Stimulated activated CD4-positive, alpha-beta T cell treated with anti-CD3 and anti-CD28 coated beads, Interleukin-2, amount 100 ng/mL, for 48 hours (primary cell): ENCODE measurements around the gene RAD51B.
"Not testable (repeated sequence)": the region's sequence is repeated elsewhere in the genome, so short reads cannot be mapped to it uniquely, and the experiment has no call there.

Experiments used
- DNase-seq, 2 donors: peaks; one replicate each; pipeline ENCODE4 v3.0.0-alpha.2; 2020

RAD51B gene

DNA sequence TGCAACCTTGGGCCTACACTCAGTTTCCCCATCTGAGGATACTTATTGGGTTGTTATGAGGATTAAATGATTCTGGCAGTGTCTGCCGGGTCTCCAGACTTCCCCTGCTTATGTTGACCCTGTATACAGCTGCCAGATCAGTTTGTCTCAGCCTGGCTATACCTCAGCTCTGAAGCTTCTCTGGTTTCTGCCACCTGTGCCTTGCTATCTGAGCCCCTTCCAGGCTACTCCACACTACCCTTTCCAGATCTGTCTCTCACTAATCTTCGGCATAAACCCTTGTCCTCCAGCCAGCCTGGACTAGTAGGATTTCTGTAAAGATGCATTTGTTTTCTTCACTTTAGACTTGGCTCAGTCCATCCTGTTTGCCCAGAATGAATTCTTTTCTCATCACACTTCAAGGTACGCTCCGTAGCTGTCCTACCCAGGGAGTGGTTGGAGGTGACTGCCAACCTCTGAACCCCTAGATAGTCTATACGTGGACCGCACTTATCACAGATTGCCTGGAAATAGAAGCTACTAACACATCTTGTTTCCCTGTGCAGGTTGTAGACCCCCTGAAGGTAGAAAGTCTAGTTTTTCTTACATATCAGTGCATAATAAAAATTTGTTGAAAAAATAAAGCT is 422.4 kb downstream of the RAD51B start:
- no peak for DNase-seq

DNA sequence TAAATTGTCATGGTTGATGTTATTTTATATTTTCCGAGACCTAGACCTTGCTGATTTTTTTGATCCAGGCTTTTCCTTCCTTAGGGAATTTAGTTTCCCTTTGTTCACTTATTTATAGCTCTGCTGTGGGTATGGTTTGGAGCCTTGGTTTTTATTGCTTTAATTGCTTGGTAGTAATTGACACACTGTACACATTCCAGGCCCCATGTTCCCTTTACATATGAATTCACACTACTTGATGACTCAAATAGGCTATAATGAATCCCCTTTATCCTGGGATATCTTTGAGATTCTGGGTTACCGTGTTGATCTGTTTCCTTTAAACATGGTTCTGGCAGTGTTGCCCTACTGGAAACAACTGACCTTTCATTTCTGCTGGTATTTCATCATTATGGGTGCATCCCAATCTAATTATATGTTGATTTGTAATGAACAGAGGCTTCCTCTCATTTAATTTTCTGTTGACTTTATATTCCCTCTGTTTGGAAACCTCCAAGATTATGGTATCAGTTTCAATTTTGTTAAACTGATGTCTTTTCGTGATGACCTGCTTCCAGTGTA is 424.0 kb downstream of the RAD51B start:
- no peak for DNase-seq

- DNase-seq, result no peak
Measured at GRCh38 chr14:68244262-68244980, 424.8 kb downstream of the RAD51B start.

- DNase-seq, result no peak
Measured at GRCh38 chr14:68245146-68246073, 425.8 kb downstream of the RAD51B start.

- DNase-seq, result no peak
Measured at GRCh38 chr14:68246074-68246785, 426.7 kb downstream of the RAD51B start.

DNA sequence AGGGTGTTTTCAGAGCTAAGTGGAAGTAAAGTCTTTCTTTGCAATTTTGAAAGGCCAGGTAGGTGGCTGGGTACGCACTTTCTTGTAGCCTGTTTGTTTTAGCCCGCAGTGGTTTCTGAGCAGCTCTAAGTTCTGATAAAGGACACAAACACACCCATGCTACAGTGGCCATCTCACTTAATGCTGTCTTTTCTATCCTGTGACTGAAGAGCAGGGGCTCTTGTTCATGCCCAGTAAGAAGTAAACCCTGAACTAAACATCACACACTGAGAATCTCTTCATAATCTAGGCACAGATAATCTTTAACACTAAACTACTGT is 427.2 kb downstream of the RAD51B start:
- no peak for DNase-seq

GRCh38 chr14:68247274-68247673 is 427.7 kb downstream of the RAD51B start:
- no peak for DNase-seq

DNA sequence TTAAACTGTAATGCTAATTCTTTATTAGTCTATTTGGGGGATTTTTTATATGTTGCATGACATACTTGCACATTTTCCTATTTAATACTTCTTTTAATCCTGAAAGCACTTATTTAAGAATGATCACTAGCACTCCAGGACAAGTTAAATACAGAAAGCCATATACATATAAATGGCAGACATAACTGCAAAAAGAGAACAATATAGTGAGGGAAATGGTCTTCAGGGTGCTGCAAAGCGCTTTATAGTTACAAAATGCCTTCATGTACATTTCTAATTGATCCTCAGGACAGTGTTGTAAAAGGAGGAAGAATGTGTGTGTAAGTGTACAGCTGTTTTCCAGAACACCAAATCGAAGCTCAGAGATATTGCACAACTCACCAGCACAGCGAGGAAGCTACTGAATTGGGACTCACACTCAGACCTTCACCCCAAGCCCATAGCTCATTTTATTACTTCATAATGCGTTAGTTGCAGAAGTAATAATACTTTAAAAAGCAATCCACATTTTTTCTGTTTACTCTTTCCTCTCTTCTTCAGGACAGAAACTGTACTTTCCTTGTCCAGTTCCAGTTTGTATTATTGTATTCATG is 428.2 kb downstream of the RAD51B start:
- DNase-seq, result no peak

- no peak for DNase-seq
Measured at GRCh38 chr14:68248481-68249255, 429.1 kb downstream of the RAD51B start.

GRCh38 chr14:68249661-68250451 is 430.3 kb downstream of the RAD51B start:
- DNase-seq, result no peak

DNA sequence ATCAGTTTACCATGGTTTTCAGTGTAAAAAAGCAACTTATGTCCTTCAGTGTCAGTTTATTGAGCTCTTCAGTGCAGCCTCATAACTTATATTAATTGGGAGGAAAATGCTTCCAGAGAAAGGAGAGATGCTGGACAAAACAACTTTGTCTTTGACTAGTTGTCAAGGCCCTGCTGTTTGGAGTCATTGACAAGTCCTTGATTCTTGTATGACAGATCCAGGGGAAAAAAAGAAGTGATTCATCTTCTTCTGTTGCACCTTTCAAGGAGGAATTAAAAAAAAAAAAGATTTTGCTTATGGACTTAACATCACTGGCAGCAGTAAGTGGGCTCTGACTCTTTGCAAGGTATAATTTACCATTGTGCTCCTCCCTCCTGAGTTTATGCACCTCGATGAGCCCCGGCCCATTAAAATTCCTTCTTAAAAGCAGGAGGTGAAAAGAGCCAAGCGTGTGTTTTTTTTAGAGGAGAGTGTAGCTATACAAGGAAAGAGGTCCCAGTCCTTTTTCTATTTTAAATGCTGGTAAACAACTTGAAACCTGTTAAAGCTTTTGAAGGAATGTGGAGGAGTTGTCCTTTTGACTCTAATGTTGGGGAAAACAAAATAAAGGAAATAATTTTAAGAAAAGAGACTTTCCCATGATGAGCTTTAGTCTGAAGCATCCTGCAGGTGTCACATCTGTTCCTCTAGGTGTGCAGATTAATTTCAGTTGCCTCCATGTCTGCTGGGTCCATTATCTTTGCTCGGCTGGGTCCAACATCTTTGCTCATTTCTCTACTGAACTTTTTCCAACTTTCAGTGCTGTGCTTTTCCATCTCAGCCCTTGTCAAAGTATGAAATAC is 431.6 kb downstream of the RAD51B start:
- no peak for DNase-seq

GRCh38 chr14:68251769-68252100 is 432.2 kb downstream of the RAD51B start:
- no peak for DNase-seq

DNA sequence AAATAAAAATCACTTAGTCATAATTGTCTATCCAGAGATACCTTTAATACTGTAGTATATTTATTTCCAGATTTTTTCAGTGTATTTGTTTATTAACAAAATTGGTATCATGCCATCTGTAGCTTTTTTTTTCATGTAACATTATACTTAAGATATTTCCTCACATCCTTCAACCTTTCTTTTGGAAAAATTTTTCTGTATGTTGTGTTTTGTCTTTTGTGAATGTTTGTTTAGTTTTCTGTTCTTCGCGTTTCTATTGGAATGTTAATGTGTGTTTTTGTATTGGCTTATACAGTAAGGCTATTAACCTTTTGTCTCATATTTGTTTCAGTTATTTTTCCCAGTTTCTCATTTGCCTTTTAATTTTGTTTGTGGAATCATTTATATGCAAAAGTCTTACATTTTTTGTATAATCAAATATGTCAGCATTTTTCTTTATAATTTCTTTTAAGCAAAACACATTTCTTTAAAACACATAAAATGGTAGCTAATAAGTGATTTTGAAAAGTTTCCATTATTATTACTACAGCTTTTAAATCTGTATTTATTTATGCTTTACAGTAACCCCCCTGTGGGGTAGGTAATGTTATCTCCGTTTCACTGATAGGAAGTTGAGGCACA is 433.7 kb downstream of the RAD51B start:
- DNase-seq, result no peak

- DNase-seq, result no peak
Measured at GRCh38 chr14:68253878-68254528, 434.4 kb downstream of the RAD51B start.

DNA sequence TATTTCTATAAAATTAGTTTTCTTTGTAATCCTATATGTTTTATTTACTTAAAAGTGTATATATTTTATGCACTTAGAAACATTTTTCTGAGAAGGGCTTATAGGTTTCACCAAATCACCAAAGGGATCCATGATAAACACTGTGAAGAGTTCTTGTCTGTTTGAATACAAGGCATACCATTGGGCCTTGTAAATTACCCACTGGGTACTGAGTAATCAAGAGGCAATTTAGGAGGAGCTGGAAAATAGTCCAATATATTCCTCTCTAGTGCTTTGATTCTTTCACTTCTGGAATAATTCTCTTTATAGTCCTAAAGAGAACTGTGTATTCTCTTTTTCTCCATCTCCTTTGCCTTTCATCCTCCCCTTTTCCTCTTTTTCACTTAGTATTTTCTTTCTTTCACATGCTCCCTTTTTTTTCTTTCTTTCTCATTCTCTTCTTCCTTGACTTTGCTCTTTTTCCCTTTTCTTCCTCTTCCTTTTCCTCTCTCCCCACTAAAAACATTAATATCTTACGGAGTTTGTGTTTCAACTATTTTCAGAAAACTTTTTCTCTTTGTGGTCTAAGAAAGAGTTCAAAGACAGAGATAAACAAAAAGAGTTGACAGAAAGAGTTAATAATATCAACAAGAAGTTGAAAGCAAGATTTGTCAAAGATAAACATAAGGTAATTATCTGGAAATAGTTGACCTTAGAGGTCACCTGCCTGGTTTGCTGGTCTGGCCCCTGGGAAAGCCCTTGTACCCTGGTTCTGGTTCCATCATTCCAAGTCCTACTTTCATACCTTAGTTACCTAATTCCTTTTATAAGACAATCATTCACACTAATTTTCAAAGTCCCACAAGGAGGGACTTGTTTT is 435.3 kb downstream of the RAD51B start:
- no peak for DNase-seq

- DNase-seq, result no peak
Measured at GRCh38 chr14:68255693-68256178, 436.2 kb downstream of the RAD51B start.

- DNase-seq, result no peak
Measured at GRCh38 chr14:68257969-68258368, 438.4 kb downstream of the RAD51B start.

DNA sequence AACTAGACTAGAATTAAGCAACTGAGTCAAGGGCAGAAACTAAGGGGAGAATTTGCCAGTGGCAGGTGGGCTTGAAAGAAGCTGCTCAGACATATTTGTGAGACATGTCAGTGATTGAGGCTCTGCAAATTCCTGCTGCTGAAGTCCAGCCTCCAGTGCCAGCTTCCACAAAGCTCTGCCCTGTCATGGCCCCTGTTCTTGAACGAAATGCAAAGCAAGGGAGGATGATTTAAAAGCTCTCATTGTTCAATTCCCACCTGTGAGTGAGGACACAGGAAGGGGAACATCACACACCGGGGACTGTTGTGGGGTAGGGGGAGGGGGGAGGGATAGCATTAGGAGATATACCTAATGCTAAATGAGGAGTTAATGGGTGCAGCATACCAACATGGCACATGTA is 439.4 kb downstream of the RAD51B start:
- not testable (repeated sequence) for DNase-seq
